HG02884 (cell line): ENCODE measurements around the gene BCAR3.

Experiments used
- ATAC-seq: cut with Tn5 transposase; IDR thresholded peaks from one replicate; pipeline ENCODE4 v1.9.1; 2021; ENCODE audit warnings: mild to moderate bottlenecking, moderate library complexity; ENCODE audit not compliant: unreplicated experiment

BCAR3 gene

GRCh38 chr1:93579891-93580290 lies 101.7 kb downstream of the BCAR3 start:
- no peak for ATAC-seq

GRCh38 chr1:93578911-93579825 lies 102.5 kb downstream of the BCAR3 start:
- ATAC-seq, result no peak

- ATAC-seq, result no peak
Measured at GRCh38 chr1:93578433-93578830, 103.2 kb downstream of the BCAR3 start.

- ATAC-seq, result no peak
Measured at GRCh38 chr1:93577536-93578432, 103.9 kb downstream of the BCAR3 start.

- ATAC-seq, result no peak
Measured at GRCh38 chr1:93576746-93577145, 104.9 kb downstream of the BCAR3 start.

GRCh38 chr1:93576346-93576745 lies 105.3 kb downstream of the BCAR3 start:
- no peak for ATAC-seq

- ATAC-seq, result no peak
Measured at GRCh38 chr1:93575621-93576284, 105.9 kb downstream of the BCAR3 start.

GRCh38 chr1:93574991-93575390 lies 106.6 kb downstream of the BCAR3 start:
- no peak for ATAC-seq

GRCh38 chr1:93574511-93574910 lies 107.1 kb downstream of the BCAR3 start:
- ATAC-seq, result no peak

- ATAC-seq, result no peak
Measured at GRCh38 chr1:93573940-93574469, 107.6 kb downstream of the BCAR3 start.

- ATAC-seq, result no peak
Measured at GRCh38 chr1:93571623-93572310, 109.9 kb downstream of the BCAR3 start.

- no peak for ATAC-seq
Measured at GRCh38 chr1:93569489-93569888, 112.1 kb downstream of the BCAR3 start.

GRCh38 chr1:93567255-93567918 lies 114.2 kb downstream of the BCAR3 start:
- no peak for ATAC-seq

GRCh38 chr1:93566227-93566626 lies 115.4 kb downstream of the BCAR3 start:
- ATAC-seq, result no peak

- no peak for ATAC-seq
Measured at GRCh38 chr1:93565496-93566206, 116.0 kb downstream of the BCAR3 start.

- no peak for ATAC-seq
Measured at GRCh38 chr1:93559695-93560094, 121.9 kb downstream of the BCAR3 start.

- no peak for ATAC-seq
Measured at GRCh38 chr1:93559045-93559444, 122.6 kb downstream of the BCAR3 start.

- ATAC-seq, result no peak
Measured at GRCh38 chr1:93556291-93556690, 125.3 kb downstream of the BCAR3 start.
